Activated naive CD4-positive, alpha-beta T cell treated with anti-CD3 and anti-CD28 coated beads, Interleukin-2, amount 10 ng/mL, durations not matched to agents 7 days and 5 days (primary cell): Measurements from ENCODE around the gene COA8.
"Not testable (repeated sequence)": the region's sequence is repeated elsewhere in the genome, so short reads cannot be mapped to it uniquely, and the experiment has no call there.

Experiments used
- CTCF ChIA-PET: fragments of 350-600 bp; sonication (Branson Sonifier 250); formaldehyde crosslinking; loops from one replicate; lab custom pipeline; 2021; ENCODE audit warnings: antibody characterized with exemption; lab: Charles Lee
- DNase-seq: peaks from one replicate; pipeline ENCODE4 v3.0.0-alpha.2; 2020
- H3K27ac Mint-ChIP-seq: one replicate; pipeline ENCODE4 v1.8.0; 2021; ENCODE audit warnings: mild to moderate bottlenecking, moderate library complexity, mixed read lengths
- H3K27me3 Mint-ChIP-seq: one replicate; pipeline ENCODE4 v1.8.0; 2021; ENCODE audit warnings: mild to moderate bottlenecking, mixed read lengths
- H3K36me3 Mint-ChIP-seq: one replicate; pipeline ENCODE4 v1.8.0; 2021; ENCODE audit warnings: mixed read lengths
- H3K4me1 Mint-ChIP-seq: one replicate; pipeline ENCODE4 v1.8.0; 2021; ENCODE audit warnings: mixed read lengths
- H3K4me3 Mint-ChIP-seq: one replicate; pipeline ENCODE4 v1.8.0; 2021; ENCODE audit warnings: mild to moderate bottlenecking, moderate library complexity, mixed read lengths
- H3K9me3 Mint-ChIP-seq: one replicate; pipeline ENCODE4 v1.8.0; 2021; ENCODE audit warnings: mixed read lengths

COA8 gene

GRCh38 chr14:103576371-103577024 is 13.7 kb downstream of the COA8 start:
- no peaks in the 10 kb centered on the region for H3K27me3 Mint-ChIP-seq
- H3K4me1 Mint-ChIP-seq = no peaks in the 10 kb centered on the region
- no peak overlapping the region for H3K4me3 Mint-ChIP-seq
- H3K9me3 Mint-ChIP-seq = no peaks in the 10 kb centered on the region
- CTCF ChIA-PET = interaction anchor here (1.2 kb wide), 1 partner anchor 103 kb away, joined by 5 read pairs; no protein-coding TSS in a partner anchor
- peaks cover 21% of the 10 kb centered on the region for H3K36me3 Mint-ChIP-seq
- no peak overlapping the region for H3K27ac Mint-ChIP-seq
- DNase-seq = no peak

GRCh38 chr14:103578401-103579075 is 15.8 kb downstream of the COA8 start:
- no peaks in the 10 kb centered on the region for H3K27me3 Mint-ChIP-seq
- H3K9me3 Mint-ChIP-seq = no peaks in the 10 kb centered on the region
- H3K36me3 Mint-ChIP-seq = peaks cover 18% of the 10 kb centered on the region
- no peak for DNase-seq
- H3K4me3 Mint-ChIP-seq = no peak overlapping the region
- CTCF ChIA-PET = no interaction called here
- H3K4me1 Mint-ChIP-seq = no peaks in the 10 kb centered on the region
- H3K27ac Mint-ChIP-seq = no peak overlapping the region

GRCh38 chr14:103581206-103581605 is 18.4 kb downstream of the COA8 start:
- Mint-ChIP-seq H3K36me3 (peaks cover 5% of the 10 kb centered on the region), H3K27ac (no peak overlapping the region), H3K9me3 (no peaks in the 10 kb centered on the region), H3K4me1 (no peaks in the 10 kb centered on the region), H3K4me3 (no peak overlapping the region), H3K27me3 (no peaks in the 10 kb centered on the region)
- no peak for DNase-seq
- CTCF ChIA-PET = no interaction called here

- Mint-ChIP-seq H3K27me3 (no peaks in the 10 kb centered on the region), H3K27ac (no peak overlapping the region), H3K36me3 (peaks cover 7% of the 10 kb centered on the region), H3K9me3 (no peaks in the 10 kb centered on the region), H3K4me1 (no peaks in the 10 kb centered on the region), H3K4me3 (no peak overlapping the region)
- DNase-seq = no peak
- CTCF ChIA-PET = no interaction called here
Observed at GRCh38 chr14:103581954-103582703, 19.4 kb downstream of the COA8 start.

GRCh38 chr14:103584326-103584915 is 21.7 kb downstream of the COA8 start:
- Mint-ChIP-seq H3K27me3 (no peaks in the 10 kb centered on the region), H3K4me3 (no peak overlapping the region), H3K36me3 (peaks cover 8% of the 10 kb centered on the region), H3K4me1 (no peaks in the 10 kb centered on the region), H3K9me3 (no peaks in the 10 kb centered on the region), H3K27ac (no peak overlapping the region)
- CTCF ChIA-PET = no interaction called here
- DNase-seq = no peak

- Mint-ChIP-seq H3K36me3 (peaks cover 3% of the 10 kb centered on the region), H3K27me3 (no peaks in the 10 kb centered on the region), H3K4me1 (peaks cover 3% of the 10 kb centered on the region), H3K9me3 (no peaks in the 10 kb centered on the region), H3K4me3 (no peak overlapping the region), H3K27ac (no peak overlapping the region)
- CTCF ChIA-PET = no interaction called here
- no peak for DNase-seq
Observed at GRCh38 chr14:103593577-103593976, 30.8 kb downstream of the COA8 start.

- no peak overlapping the region for H3K4me3 Mint-ChIP-seq
- H3K9me3 Mint-ChIP-seq = no peaks in the 10 kb centered on the region
- H3K4me1 Mint-ChIP-seq = peaks cover 3% of the 10 kb centered on the region
- H3K36me3 Mint-ChIP-seq = no peaks in the 10 kb centered on the region
- CTCF ChIA-PET = no interaction called here
- H3K27me3 Mint-ChIP-seq = no peaks in the 10 kb centered on the region
- no peak overlapping the region for H3K27ac Mint-ChIP-seq
- no peak for DNase-seq
Observed at GRCh38 chr14:103594265-103594664, 31.5 kb downstream of the COA8 start.

- Mint-ChIP-seq H3K4me3 (no peak overlapping the region), H3K27ac (no peak overlapping the region), H3K9me3 (no peaks in the 10 kb centered on the region), H3K36me3 (no peaks in the 10 kb centered on the region), H3K4me1 (peaks cover 3% of the 10 kb centered on the region), H3K27me3 (no peaks in the 10 kb centered on the region)
- DNase-seq = no peak
- CTCF ChIA-PET = no interaction called here
Observed at GRCh38 chr14:103597623-103598377, 35.0 kb downstream of the COA8 start.

- Mint-ChIP-seq H3K27ac (no peak overlapping the region), H3K36me3 (no peaks in the 10 kb centered on the region), H3K27me3 (peaks cover 5% of the 10 kb centered on the region), H3K4me1 (peaks cover 6% of the 10 kb centered on the region), H3K4me3 (no peak overlapping the region), H3K9me3 (no peaks in the 10 kb centered on the region)
- CTCF ChIA-PET = no interaction called here
- no peak for DNase-seq
Observed at GRCh38 chr14:103600503-103600902, 37.7 kb downstream of the COA8 start.

- H3K4me3 Mint-ChIP-seq = no peak overlapping the region
- H3K27me3 Mint-ChIP-seq = peaks cover 45% of the 10 kb centered on the region
- DNase-seq = no peak
- no peaks in the 10 kb centered on the region for H3K36me3 Mint-ChIP-seq
- peaks cover 34% of the 10 kb centered on the region for H3K4me1 Mint-ChIP-seq
- H3K9me3 Mint-ChIP-seq = peaks cover 2% of the 10 kb centered on the region
- CTCF ChIA-PET = no interaction called here
- no peak overlapping the region for H3K27ac Mint-ChIP-seq
Observed at GRCh38 chr14:103604620-103605019, 41.9 kb downstream of the COA8 start.

GRCh38 chr14:103606963-103607668 is 44.4 kb downstream of the COA8 start:
- peak; percentile 79 for DNase-seq
- CTCF ChIA-PET = no interaction called here
- peaks cover 65% of the 10 kb centered on the region for H3K27me3 Mint-ChIP-seq
- H3K4me3 Mint-ChIP-seq = peak overlapping the region; percentile 56
- H3K27ac Mint-ChIP-seq = peak overlapping the region; percentile 79
- H3K9me3 Mint-ChIP-seq = peaks cover 15% of the 10 kb centered on the region
- peaks cover 34% of the 10 kb centered on the region for H3K4me1 Mint-ChIP-seq
- peaks cover 10% of the 10 kb centered on the region for H3K36me3 Mint-ChIP-seq

GRCh38 chr14:103607822-103608221 is 45.1 kb downstream of the COA8 start:
- H3K36me3 Mint-ChIP-seq = peaks cover 10% of the 10 kb centered on the region
- peak overlapping the region; percentile 56 for H3K4me3 Mint-ChIP-seq
- H3K4me1 Mint-ChIP-seq = peaks cover 34% of the 10 kb centered on the region
- H3K27ac Mint-ChIP-seq = no peak overlapping the region
- no peak for DNase-seq
- peaks cover 15% of the 10 kb centered on the region for H3K9me3 Mint-ChIP-seq
- CTCF ChIA-PET = no interaction called here
- peaks cover 65% of the 10 kb centered on the region for H3K27me3 Mint-ChIP-seq

- Mint-ChIP-seq H3K36me3 (peaks cover 10% of the 10 kb centered on the region), H3K27me3 (peaks cover 67% of the 10 kb centered on the region), H3K9me3 (peaks cover 15% of the 10 kb centered on the region), H3K4me1 (peaks cover 34% of the 10 kb centered on the region)
- DNase-seq, H3K27ac Mint-ChIP-seq, CTCF ChIA-PET, H3K4me3 Mint-ChIP-seq: not testable (repeated sequence)
Observed at GRCh38 chr14:103609081-103609480, 46.3 kb downstream of the COA8 start.
